ENCODE data around the gene MAML2.
A peak's percentile ranks its signal among the peaks of the same experiment; 100 is the strongest.

GRCh38 chr11:96213500-96213899, 129.5 kb downstream of the MAML2 start:
- TF ChIP-seq, protein P1, sequence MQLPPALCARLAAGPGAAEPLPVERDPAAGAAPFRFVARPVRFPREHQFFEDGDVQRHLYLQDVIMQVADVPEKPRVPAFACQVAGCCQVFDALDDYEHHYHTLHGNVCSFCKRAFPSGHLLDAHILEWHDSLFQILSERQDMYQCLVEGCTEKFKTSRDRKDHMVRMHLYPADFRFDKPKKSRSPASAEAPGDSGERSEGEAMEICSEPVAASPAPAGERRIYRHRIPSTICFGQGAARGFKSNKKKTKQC (CRISPR knock-in tag; IDR thresholded peaks at IDR 0.05) = no peak
- TF ChIP-seq FOS (IDR thresholded peaks at IDR 0.05; ENCODE audit: extremely low read depth, insufficient read length) = peak; percentile 7
- TF ChIP-seq, protein P2, sequence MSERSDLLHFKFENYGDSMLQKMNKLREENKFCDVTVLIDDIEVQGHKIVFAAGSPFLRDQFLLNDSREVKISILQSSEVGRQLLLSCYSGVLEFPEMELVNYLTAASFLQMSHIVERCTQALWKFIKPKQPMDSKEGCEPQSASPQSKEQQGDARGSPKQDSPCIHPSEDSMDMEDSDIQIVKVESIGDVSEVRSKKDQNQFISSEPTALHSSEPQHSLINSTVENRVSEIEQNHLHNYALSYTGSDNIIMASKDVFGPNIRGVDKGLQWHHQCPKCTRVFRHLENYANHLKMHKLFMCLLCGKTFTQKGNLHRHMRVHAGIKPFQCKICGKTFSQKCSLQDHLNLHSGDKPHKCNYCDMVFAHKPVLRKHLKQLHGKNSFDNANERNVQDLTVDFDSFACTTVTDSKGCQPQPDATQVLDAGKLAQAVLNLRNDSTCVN (CRISPR knock-in tag; IDR thresholded peaks at IDR 0.05) = no peak

All from K562 (cell line).